ENCODE results near the gene CTNNA3.

The CTNNA3 gene

GRCh38 chr10:66773472-66773817 is 922.5 kb downstream of the CTNNA3 start:
- no peaks in the 10 kb centered on the region for H3K9me3 ChIP-seq (ENCODE audit: control insufficient read depth, low read length)
- no peaks in the 10 kb centered on the region for H3K4me1 ChIP-seq (ENCODE audit: control insufficient read depth, insufficient read depth, low read length, poor library complexity, severe bottlenecking)
- no peak overlapping the region for H3K4me3 ChIP-seq (ENCODE audit: extremely low read depth, insufficient read depth, low read length, poor library complexity, severe bottlenecking)
- H3K27ac ChIP-seq (ENCODE audit: low read depth, low read length, severe bottlenecking), result no peak overlapping the region
- H3K36me3 ChIP-seq (ENCODE audit: control insufficient read depth, insufficient read depth, low read length), result no peaks in the 10 kb centered on the region
- WGBS, 2 experiments (ENCODE audit: insufficient coverage in 2 of 2), result 89 to 92% methylated on average over 5 to 6 of the region's 7 CpGs

- Histone ChIP-seq H3K36me3 (ENCODE audit: control insufficient read depth, insufficient read depth, low read length) (no peaks in the 10 kb centered on the region), H3K9me3 (ENCODE audit: control insufficient read depth, low read length) (no peaks in the 10 kb centered on the region), H3K4me1 (ENCODE audit: control insufficient read depth, insufficient read depth, low read length, poor library complexity, severe bottlenecking) (no peaks in the 10 kb centered on the region), H3K27ac (ENCODE audit: low read depth, low read length, severe bottlenecking) (no peak overlapping the region), H3K4me3 (ENCODE audit: extremely low read depth, insufficient read depth, low read length, poor library complexity, severe bottlenecking) (no peak overlapping the region)
- WGBS, 2 experiments (ENCODE audit: insufficient coverage in 2 of 2), result 67 to 96% methylated on average over 2 of the region's 4 CpGs
Observed at GRCh38 chr10:66772548-66773471, 923.2 kb downstream of the CTNNA3 start.

GRCh38 chr10:66767707-66768106 is 928.3 kb downstream of the CTNNA3 start:
- Histone ChIP-seq H3K36me3 (ENCODE audit: control insufficient read depth, insufficient read depth, low read length) (no peaks in the 10 kb centered on the region), H3K4me1 (ENCODE audit: control insufficient read depth, insufficient read depth, low read length, poor library complexity, severe bottlenecking) (no peaks in the 10 kb centered on the region), H3K4me3 (ENCODE audit: extremely low read depth, insufficient read depth, low read length, poor library complexity, severe bottlenecking) (no peak overlapping the region), H3K9me3 (ENCODE audit: control insufficient read depth, low read length) (no peaks in the 10 kb centered on the region), H3K27ac (ENCODE audit: low read depth, low read length, severe bottlenecking) (no peak overlapping the region)
- WGBS, 2 experiments (ENCODE audit: insufficient coverage in 2 of 2), result 60 to 80% methylated on average over 1 of the region's 2 CpGs

- Histone ChIP-seq H3K4me3 (ENCODE audit: extremely low read depth, insufficient read depth, low read length, poor library complexity, severe bottlenecking) (no peak overlapping the region), H3K27ac (ENCODE audit: low read depth, low read length, severe bottlenecking) (no peak overlapping the region), H3K36me3 (ENCODE audit: control insufficient read depth, insufficient read depth, low read length) (no peaks in the 10 kb centered on the region), H3K9me3 (ENCODE audit: control insufficient read depth, low read length) (no peaks in the 10 kb centered on the region), H3K4me1 (ENCODE audit: control insufficient read depth, insufficient read depth, low read length, poor library complexity, severe bottlenecking) (no peaks in the 10 kb centered on the region)
- WGBS, 2 experiments (ENCODE audit: insufficient coverage in 2 of 2), result 100% methylated on average over 2 of the region's 4 CpGs
Observed at GRCh38 chr10:66762218-66762729, 933.7 kb downstream of the CTNNA3 start.

GRCh38 chr10:66760941-66761340 is 935.1 kb downstream of the CTNNA3 start:
- no peaks in the 10 kb centered on the region for H3K4me1 ChIP-seq (ENCODE audit: control insufficient read depth, insufficient read depth, low read length, poor library complexity, severe bottlenecking)
- no CpG with 5 or more reads among the region's 1 CpG for WGBS, 2 experiments (ENCODE audit: insufficient coverage in 2 of 2)
- H3K4me3 ChIP-seq (ENCODE audit: extremely low read depth, insufficient read depth, low read length, poor library complexity, severe bottlenecking), result no peak overlapping the region
- H3K36me3 ChIP-seq (ENCODE audit: control insufficient read depth, insufficient read depth, low read length), result no peaks in the 10 kb centered on the region
- no peak overlapping the region for H3K27ac ChIP-seq (ENCODE audit: low read depth, low read length, severe bottlenecking)
- no peaks in the 10 kb centered on the region for H3K9me3 ChIP-seq (ENCODE audit: control insufficient read depth, low read length)

GRCh38 chr10:66755474-66755873 is 940.5 kb downstream of the CTNNA3 start:
- H3K4me1 ChIP-seq (ENCODE audit: control insufficient read depth, insufficient read depth, low read length, poor library complexity, severe bottlenecking), result no peaks in the 10 kb centered on the region
- 77% methylated on average over 1 of the region's 3 CpGs; no CpG with 5 or more reads in 1 of the 2 experiments for WGBS, 2 experiments (ENCODE audit: insufficient coverage in 2 of 2)
- H3K36me3 ChIP-seq (ENCODE audit: control insufficient read depth, insufficient read depth, low read length), result no peaks in the 10 kb centered on the region
- no peaks in the 10 kb centered on the region for H3K9me3 ChIP-seq (ENCODE audit: control insufficient read depth, low read length)
- H3K27ac ChIP-seq (ENCODE audit: low read depth, low read length, severe bottlenecking), result no peak overlapping the region
- H3K4me3 ChIP-seq (ENCODE audit: extremely low read depth, insufficient read depth, low read length, poor library complexity, severe bottlenecking), result no peak overlapping the region

GRCh38 chr10:66752714-66753113 is 943.3 kb downstream of the CTNNA3 start:
- Histone ChIP-seq H3K36me3 (ENCODE audit: control insufficient read depth, insufficient read depth, low read length) (no peaks in the 10 kb centered on the region), H3K4me3 (ENCODE audit: extremely low read depth, insufficient read depth, low read length, poor library complexity, severe bottlenecking) (no peak overlapping the region), H3K9me3 (ENCODE audit: control insufficient read depth, low read length) (no peaks in the 10 kb centered on the region), H3K4me1 (ENCODE audit: control insufficient read depth, insufficient read depth, low read length, poor library complexity, severe bottlenecking) (no peaks in the 10 kb centered on the region), H3K27ac (ENCODE audit: low read depth, low read length, severe bottlenecking) (no peak overlapping the region)
- WGBS, 2 experiments (ENCODE audit: insufficient coverage in 2 of 2), result no CpG with 5 or more reads among the region's 1 CpG

GRCh38 chr10:66748217-66748616 is 947.8 kb downstream of the CTNNA3 start:
- no CpG with 5 or more reads among the region's 1 CpG for WGBS, 2 experiments (ENCODE audit: insufficient coverage in 2 of 2)
- Histone ChIP-seq H3K36me3 (ENCODE audit: control insufficient read depth, insufficient read depth, low read length) (no peaks in the 10 kb centered on the region), H3K4me1 (ENCODE audit: control insufficient read depth, insufficient read depth, low read length, poor library complexity, severe bottlenecking) (no peaks in the 10 kb centered on the region), H3K4me3 (ENCODE audit: extremely low read depth, insufficient read depth, low read length, poor library complexity, severe bottlenecking) (no peak overlapping the region), H3K27ac (ENCODE audit: low read depth, low read length, severe bottlenecking) (no peak overlapping the region), H3K9me3 (ENCODE audit: control insufficient read depth, low read length) (no peaks in the 10 kb centered on the region)

- no peaks in the 10 kb centered on the region for H3K36me3 ChIP-seq (ENCODE audit: control insufficient read depth, insufficient read depth, low read length)
- no peaks in the 10 kb centered on the region for H3K4me1 ChIP-seq (ENCODE audit: control insufficient read depth, insufficient read depth, low read length, poor library complexity, severe bottlenecking)
- H3K27ac ChIP-seq (ENCODE audit: low read depth, low read length, severe bottlenecking), result no peak overlapping the region
- H3K9me3 ChIP-seq (ENCODE audit: control insufficient read depth, low read length), result no peaks in the 10 kb centered on the region
- no peak overlapping the region for H3K4me3 ChIP-seq (ENCODE audit: extremely low read depth, insufficient read depth, low read length, poor library complexity, severe bottlenecking)
- WGBS, 2 experiments (ENCODE audit: insufficient coverage in 2 of 2), result no CpG with 5 or more reads among the region's 2 CpGs
Observed at GRCh38 chr10:66747451-66747850, 948.5 kb downstream of the CTNNA3 start.

- Histone ChIP-seq H3K36me3 (ENCODE audit: control insufficient read depth, insufficient read depth, low read length) (no peaks in the 10 kb centered on the region), H3K9me3 (ENCODE audit: control insufficient read depth, low read length) (no peaks in the 10 kb centered on the region), H3K27ac (ENCODE audit: low read depth, low read length, severe bottlenecking) (no peak overlapping the region), H3K4me3 (ENCODE audit: extremely low read depth, insufficient read depth, low read length, poor library complexity, severe bottlenecking) (no peak overlapping the region), H3K4me1 (ENCODE audit: control insufficient read depth, insufficient read depth, low read length, poor library complexity, severe bottlenecking) (no peaks in the 10 kb centered on the region)
- no CpG with 5 or more reads among the region's 2 CpGs for WGBS, 2 experiments (ENCODE audit: insufficient coverage in 2 of 2)
Observed at GRCh38 chr10:66746711-66747110, 949.3 kb downstream of the CTNNA3 start.

- H3K4me3 ChIP-seq (ENCODE audit: extremely low read depth, insufficient read depth, low read length, poor library complexity, severe bottlenecking), result no peak overlapping the region
- no peaks in the 10 kb centered on the region for H3K4me1 ChIP-seq (ENCODE audit: control insufficient read depth, insufficient read depth, low read length, poor library complexity, severe bottlenecking)
- H3K36me3 ChIP-seq (ENCODE audit: control insufficient read depth, insufficient read depth, low read length), result no peaks in the 10 kb centered on the region
- no peaks in the 10 kb centered on the region for H3K9me3 ChIP-seq (ENCODE audit: control insufficient read depth, low read length)
- no peak overlapping the region for H3K27ac ChIP-seq (ENCODE audit: low read depth, low read length, severe bottlenecking)
Observed at GRCh38 chr10:66746246-66746645, 949.7 kb downstream of the CTNNA3 start.

Measured in mesodermal cell (in vitro differentiated cells).